Stimulated activated CD4-positive, alpha-beta T cell treated with anti-CD3 and anti-CD28 coated beads, Interleukin-1b, Interleukin-23, amount 100 ng/mL, for 48 hours (primary cell): ENCODE results near the gene ZNF236.
"Not testable (repeated sequence)": the region's sequence is repeated elsewhere in the genome, so short reads cannot be mapped to it uniquely, and the experiment has no call there.

ENCODE experiments used
- DNase-seq: peaks from one replicate; pipeline ENCODE4 v3.0.0-alpha.2; 2020

The ZNF236 gene

GRCh38 chr18:76977684-76978232 lies 155.4 kb downstream of the ZNF236 start:
- no peak for DNase-seq

GRCh38 chr18:76978616-76979015 lies 156.3 kb downstream of the ZNF236 start:
- no peak for DNase-seq

- DNase-seq: no peak
Measured at GRCh38 chr18:76979111-76979751, 156.9 kb downstream of the ZNF236 start.

GRCh38 chr18:76979906-76980305 lies 157.5 kb downstream of the ZNF236 start:
- no peak for DNase-seq

GRCh38 chr18:76980663-76981395 lies 158.5 kb downstream of the ZNF236 start:
- DNase-seq: no peak

- DNase-seq: no peak
Measured at GRCh38 chr18:76981396-76981968, 159.1 kb downstream of the ZNF236 start.

GRCh38 chr18:76982038-76982437 lies 159.7 kb downstream of the ZNF236 start:
- no peak for DNase-seq

- DNase-seq: peak; percentile 89
Measured at GRCh38 chr18:76982841-76983583, 160.7 kb downstream of the ZNF236 start.

GRCh38 chr18:76983613-76984051 lies 161.3 kb downstream of the ZNF236 start:
- DNase-seq: no peak

GRCh38 chr18:76984193-76985155 lies 162.1 kb downstream of the ZNF236 start:
- DNase-seq: no peak

- DNase-seq: no peak
Measured at GRCh38 chr18:76985156-76985950, 163.0 kb downstream of the ZNF236 start.

- DNase-seq: no peak
Measured at GRCh38 chr18:76985951-76986236, 163.5 kb downstream of the ZNF236 start.

GRCh38 chr18:76986406-76986805 lies 164.0 kb downstream of the ZNF236 start:
- no peak for DNase-seq

- no peak for DNase-seq
Measured at GRCh38 chr18:76988031-76988826, 165.9 kb downstream of the ZNF236 start.

- no peak for DNase-seq
Measured at GRCh38 chr18:76988827-76989646, 166.7 kb downstream of the ZNF236 start.

GRCh38 chr18:76989647-76990190 lies 167.4 kb downstream of the ZNF236 start:
- DNase-seq: no peak

GRCh38 chr18:76990343-76991020 lies 168.1 kb downstream of the ZNF236 start:
- not testable (repeated sequence) for DNase-seq

GRCh38 chr18:76991021-76991688 lies 168.8 kb downstream of the ZNF236 start:
- no peak for DNase-seq
